Measurements from ENCODE around the gene MBD3. TPM values are rescaled to one million over a fixed set of nuclear protein-coding genes. Genes with fewer than 3 reads are reported as not detected.

Gene MBD3
- total and polyA plus RNA-seq, 2 experiments from 2014 or later = 27.6 to 118 TPM

DNA sequence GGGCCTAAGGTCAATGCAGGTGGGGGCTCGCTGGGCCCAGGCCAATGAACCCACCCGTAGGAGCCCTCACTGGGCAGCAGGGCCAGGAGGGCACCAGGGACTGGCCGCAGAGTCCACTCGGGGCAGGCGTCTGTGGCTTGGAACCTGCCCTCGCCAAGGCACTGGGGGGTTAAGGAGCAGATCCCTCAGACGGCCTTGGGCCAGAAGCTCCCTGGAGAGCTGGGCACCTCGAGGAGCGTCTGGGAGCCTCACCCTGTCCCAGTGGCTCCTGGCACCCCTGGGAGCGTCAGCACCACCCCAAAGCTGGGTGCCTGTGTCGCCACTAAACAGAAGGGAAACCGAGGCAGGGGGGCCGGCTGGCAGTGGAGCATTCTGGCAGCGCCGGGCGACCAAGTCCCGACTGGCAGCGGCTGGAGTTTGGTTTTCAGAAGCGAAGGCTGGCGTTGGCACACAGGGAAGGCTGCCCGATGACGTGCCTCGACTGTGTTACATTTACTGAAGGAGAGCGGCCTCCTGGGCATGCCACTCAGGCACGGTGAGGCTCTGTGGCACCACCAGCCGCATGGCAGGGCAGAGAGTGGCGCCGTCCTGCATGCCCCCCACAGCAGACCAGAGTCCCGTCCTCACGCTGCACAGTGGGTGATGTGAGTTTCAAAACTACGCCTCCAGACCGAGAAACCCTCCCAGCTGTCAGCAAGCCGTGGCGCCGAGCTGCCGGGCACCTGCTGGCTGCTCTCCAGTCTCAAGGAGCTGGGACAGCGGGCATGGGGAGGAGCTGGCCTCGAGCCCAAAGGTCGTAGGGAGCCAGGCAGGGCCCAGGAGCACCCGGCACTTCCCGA, 15.4 kb downstream of the MBD3 start:
- Histone ChIP-seq H3F3A (replicated peaks; ENCODE audit: low read depth) (no peaks in the 10 kb centered on the region), H3K36me3 (ENCODE audit: insufficient read depth) (no peaks in the 10 kb centered on the region; the same call in 1 of the 2 replicates), H3K4me3 (no peak overlapping the region), H3K27me3 (ENCODE audit: insufficient read depth) (no peaks in the 10 kb centered on the region), H3K4me1 (ENCODE audit: insufficient read depth) (no peaks in the 10 kb centered on the region), H3K4me2 (no peak overlapping the region), H3K9me2 (ENCODE audit: insufficient read depth) (no peaks in the 10 kb centered on the region), H4K20me1 (replicated peaks; ENCODE audit: insufficient read depth) (peaks cover 9% of the 10 kb centered on the region), H3K27ac (ENCODE audit: low read depth) (no peak overlapping the region), H3K79me2 (replicated peaks; ENCODE audit: insufficient read depth) (no peaks in the 10 kb centered on the region), H2AFZ (no peak overlapping the region)
- ATAC-seq = no peak
- H3K27ac Mint-ChIP-seq = no peak overlapping the region
- H3K36me3 Mint-ChIP-seq (ENCODE audit: low read depth) = peaks cover 36% of the 10 kb centered on the region
- TF ChIP-seq, protein P1, sequence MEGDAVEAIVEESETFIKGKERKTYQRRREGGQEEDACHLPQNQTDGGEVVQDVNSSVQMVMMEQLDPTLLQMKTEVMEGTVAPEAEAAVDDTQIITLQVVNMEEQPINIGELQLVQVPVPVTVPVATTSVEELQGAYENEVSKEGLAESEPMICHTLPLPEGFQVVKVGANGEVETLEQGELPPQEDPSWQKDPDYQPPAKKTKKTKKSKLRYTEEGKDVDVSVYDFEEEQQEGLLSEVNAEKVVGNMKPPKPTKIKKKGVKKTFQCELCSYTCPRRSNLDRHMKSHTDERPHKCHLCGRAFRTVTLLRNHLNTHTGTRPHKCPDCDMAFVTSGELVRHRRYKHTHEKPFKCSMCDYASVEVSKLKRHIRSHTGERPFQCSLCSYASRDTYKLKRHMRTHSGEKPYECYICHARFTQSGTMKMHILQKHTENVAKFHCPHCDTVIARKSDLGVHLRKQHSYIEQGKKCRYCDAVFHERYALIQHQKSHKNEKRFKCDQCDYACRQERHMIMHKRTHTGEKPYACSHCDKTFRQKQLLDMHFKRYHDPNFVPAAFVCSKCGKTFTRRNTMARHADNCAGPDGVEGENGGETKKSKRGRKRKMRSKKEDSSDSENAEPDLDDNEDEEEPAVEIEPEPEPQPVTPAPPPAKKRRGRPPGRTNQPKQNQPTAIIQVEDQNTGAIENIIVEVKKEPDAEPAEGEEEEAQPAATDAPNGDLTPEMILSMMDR (conservative IDR thresholded peaks at IDR 0.05; ENCODE audit: low read depth in 2 of 2) = no peak
- TF ChIP-seq EZH2 (IDR thresholded peaks at IDR 0.05; ENCODE audit: low read depth, unreplicated experiment) = no peak
- no peak for TF ChIP-seq ZNF331 (CRISPR knock-in tag; IDR thresholded peaks at IDR 0.05; ENCODE audit: low read depth)
- TF ChIP-seq EZH2phosphoT487 (IDR thresholded peaks at IDR 0.05; ENCODE audit: unreplicated experiment) = no peak
- no peak for TF ChIP-seq CREB1 (CRISPR knock-in tag; IDR thresholded peaks at IDR 0.05; ENCODE audit: low read depth)
- TF ChIP-seq, protein P2, sequence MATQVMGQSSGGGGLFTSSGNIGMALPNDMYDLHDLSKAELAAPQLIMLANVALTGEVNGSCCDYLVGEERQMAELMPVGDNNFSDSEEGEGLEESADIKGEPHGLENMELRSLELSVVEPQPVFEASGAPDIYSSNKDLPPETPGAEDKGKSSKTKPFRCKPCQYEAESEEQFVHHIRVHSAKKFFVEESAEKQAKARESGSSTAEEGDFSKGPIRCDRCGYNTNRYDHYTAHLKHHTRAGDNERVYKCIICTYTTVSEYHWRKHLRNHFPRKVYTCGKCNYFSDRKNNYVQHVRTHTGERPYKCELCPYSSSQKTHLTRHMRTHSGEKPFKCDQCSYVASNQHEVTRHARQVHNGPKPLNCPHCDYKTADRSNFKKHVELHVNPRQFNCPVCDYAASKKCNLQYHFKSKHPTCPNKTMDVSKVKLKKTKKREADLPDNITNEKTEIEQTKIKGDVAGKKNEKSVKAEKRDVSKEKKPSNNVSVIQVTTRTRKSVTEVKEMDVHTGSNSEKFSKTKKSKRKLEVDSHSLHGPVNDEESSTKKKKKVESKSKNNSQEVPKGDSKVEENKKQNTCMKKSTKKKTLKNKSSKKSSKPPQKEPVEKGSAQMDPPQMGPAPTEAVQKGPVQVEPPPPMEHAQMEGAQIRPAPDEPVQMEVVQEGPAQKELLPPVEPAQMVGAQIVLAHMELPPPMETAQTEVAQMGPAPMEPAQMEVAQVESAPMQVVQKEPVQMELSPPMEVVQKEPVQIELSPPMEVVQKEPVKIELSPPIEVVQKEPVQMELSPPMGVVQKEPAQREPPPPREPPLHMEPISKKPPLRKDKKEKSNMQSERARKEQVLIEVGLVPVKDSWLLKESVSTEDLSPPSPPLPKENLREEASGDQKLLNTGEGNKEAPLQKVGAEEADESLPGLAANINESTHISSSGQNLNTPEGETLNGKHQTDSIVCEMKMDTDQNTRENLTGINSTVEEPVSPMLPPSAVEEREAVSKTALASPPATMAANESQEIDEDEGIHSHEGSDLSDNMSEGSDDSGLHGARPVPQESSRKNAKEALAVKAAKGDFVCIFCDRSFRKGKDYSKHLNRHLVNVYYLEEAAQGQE (IDR thresholded peaks at IDR 0.05; ENCODE audit: unreplicated experiment) = no peak
- TF ChIP-seq, protein P3, sequence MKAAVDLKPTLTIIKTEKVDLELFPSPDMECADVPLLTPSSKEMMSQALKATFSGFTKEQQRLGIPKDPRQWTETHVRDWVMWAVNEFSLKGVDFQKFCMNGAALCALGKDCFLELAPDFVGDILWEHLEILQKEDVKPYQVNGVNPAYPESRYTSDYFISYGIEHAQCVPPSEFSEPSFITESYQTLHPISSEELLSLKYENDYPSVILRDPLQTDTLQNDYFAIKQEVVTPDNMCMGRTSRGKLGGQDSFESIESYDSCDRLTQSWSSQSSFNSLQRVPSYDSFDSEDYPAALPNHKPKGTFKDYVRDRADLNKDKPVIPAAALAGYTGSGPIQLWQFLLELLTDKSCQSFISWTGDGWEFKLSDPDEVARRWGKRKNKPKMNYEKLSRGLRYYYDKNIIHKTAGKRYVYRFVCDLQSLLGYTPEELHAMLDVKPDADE (IDR thresholded peaks at IDR 0.05) = no peak
- TF ChIP-seq, protein P4, sequence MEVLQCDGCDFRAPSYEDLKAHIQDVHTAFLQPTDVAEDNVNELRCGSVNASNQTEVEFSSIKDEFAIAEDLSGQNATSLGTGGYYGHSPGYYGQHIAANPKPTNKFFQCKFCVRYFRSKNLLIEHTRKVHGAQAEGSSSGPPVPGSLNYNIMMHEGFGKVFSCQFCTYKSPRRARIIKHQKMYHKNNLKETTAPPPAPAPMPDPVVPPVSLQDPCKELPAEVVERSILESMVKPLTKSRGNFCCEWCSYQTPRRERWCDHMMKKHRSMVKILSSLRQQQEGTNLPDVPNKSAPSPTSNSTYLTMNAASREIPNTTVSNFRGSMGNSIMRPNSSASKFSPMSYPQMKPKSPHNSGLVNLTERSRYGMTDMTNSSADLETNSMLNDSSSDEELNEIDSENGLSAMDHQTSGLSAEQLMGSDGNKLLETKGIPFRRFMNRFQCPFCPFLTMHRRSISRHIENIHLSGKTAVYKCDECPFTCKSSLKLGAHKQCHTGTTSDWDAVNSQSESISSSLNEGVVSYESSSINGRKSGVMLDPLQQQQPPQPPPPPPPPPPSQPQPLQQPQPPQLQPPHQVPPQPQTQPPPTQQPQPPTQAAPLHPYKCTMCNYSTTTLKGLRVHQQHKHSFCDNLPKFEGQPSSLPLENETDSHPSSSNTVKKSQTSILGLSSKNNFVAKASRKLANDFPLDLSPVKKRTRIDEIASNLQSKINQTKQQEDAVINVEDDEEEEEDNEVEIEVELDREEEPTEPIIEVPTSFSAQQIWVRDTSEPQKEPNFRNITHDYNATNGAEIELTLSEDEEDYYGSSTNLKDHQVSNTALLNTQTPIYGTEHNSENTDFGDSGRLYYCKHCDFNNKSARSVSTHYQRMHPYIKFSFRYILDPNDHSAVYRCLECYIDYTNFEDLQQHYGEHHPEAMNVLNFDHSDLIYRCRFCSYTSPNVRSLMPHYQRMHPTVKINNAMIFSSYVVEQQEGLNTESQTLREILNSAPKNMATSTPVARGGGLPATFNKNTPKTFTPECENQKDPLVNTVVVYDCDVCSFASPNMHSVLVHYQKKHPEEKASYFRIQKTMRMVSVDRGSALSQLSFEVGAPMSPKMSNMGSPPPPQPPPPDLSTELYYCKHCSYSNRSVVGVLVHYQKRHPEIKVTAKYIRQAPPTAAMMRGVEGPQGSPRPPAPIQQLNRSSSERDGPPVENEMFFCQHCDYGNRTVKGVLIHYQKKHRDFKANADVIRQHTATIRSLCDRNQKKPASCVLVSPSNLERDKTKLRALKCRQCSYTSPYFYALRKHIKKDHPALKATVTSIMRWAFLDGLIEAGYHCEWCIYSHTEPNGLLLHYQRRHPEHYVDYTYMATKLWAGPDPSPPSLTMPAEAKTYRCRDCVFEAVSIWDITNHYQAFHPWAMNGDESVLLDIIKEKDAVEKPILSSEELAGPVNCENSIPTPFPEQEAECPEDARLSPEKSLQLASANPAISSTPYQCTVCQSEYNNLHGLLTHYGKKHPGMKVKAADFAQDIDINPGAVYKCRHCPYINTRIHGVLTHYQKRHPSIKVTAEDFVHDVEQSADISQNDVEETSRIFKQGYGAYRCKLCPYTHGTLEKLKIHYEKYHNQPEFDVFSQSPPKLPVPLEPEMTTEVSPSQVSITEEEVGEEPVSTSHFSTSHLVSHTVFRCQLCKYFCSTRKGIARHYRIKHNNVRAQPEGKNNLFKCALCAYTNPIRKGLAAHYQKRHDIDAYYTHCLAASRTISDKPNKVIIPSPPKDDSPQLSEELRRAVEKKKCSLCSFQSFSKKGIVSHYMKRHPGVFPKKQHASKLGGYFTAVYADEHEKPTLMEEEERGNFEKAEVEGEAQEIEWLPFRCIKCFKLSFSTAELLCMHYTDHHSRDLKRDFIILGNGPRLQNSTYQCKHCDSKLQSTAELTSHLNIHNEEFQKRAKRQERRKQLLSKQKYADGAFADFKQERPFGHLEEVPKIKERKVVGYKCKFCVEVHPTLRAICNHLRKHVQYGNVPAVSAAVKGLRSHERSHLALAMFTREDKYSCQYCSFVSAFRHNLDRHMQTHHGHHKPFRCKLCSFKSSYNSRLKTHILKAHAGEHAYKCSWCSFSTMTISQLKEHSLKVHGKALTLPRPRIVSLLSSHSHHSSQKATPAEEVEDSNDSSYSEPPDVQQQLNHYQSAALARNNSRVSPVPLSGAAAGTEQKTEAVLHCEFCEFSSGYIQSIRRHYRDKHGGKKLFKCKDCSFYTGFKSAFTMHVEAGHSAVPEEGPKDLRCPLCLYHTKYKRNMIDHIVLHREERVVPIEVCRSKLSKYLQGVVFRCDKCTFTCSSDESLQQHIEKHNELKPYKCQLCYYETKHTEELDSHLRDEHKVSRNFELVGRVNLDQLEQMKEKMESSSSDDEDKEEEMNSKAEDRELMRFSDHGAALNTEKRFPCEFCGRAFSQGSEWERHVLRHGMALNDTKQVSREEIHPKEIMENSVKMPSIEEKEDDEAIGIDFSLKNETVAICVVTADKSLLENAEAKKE (CRISPR knock-in tag; IDR thresholded peaks at IDR 0.05) = no peak
- no peak for TF ChIP-seq STAT1 (IDR thresholded peaks at IDR 0.05; ENCODE audit: unreplicated experiment)
- no peak for TF ChIP-seq JUNB (IDR thresholded peaks at IDR 0.05; ENCODE audit: unreplicated experiment)
- TF ChIP-seq POLR2AphosphoS5 (IDR thresholded peaks at IDR 0.05; ENCODE audit: low read depth) = no peak
- TF ChIP-seq NANOG (IDR thresholded peaks at IDR 0.05; ENCODE audit: borderline replicate concordance) = no peak
- no peak for TF ChIP-seq ZNF114 (CRISPR knock-in tag; IDR thresholded peaks at IDR 0.05)
- H3K9me3 Mint-ChIP-seq = no peaks in the 10 kb centered on the region
- DNase-seq (ENCODE audit: low spot score) = no peak
- H3K4me3 Mint-ChIP-seq = no peak overlapping the region
- H3K4me1 Mint-ChIP-seq = no peaks in the 10 kb centered on the region
- H3K27me3 Mint-ChIP-seq (ENCODE audit: insufficient read depth, low read depth, poor library complexity) = peaks cover 17% of the 10 kb centered on the region
